NCI-H748 (cell line): Measurements from ENCODE around the gene CDC25B.

Source experiments
- DNase-seq: peaks from one replicate; lab custom pipeline; 2025; ENCODE audit not compliant: unreplicated experiment; lab: John Stamatoyannopoulos, UW

The CDC25B gene

GRCh38 chr20:3795511-3796468 is at the start of gene CDC25B:
Gene CDC25B, plus strand, starts transcription at chr20:3796310. Its CDS starts 222 bp downstream, at chr20:3796532.
- peak; percentile 99 for DNase-seq

GRCh38 chr20:3747471-3747870 is 48.6 kb upstream of the CDC25B start:
- no peak for DNase-seq

- no peak for DNase-seq
Observed at GRCh38 chr20:3748073-3748472, 48.0 kb upstream of the CDC25B start.

- no peak for DNase-seq
Observed at GRCh38 chr20:3749087-3749688, 46.9 kb upstream of the CDC25B start.

GRCh38 chr20:3749689-3750531 is 46.2 kb upstream of the CDC25B start:
- peak; percentile 92 for DNase-seq

GRCh38 chr20:3751305-3751674 is 44.8 kb upstream of the CDC25B start:
- DNase-seq = no peak

GRCh38 chr20:3751675-3752385 is 44.3 kb upstream of the CDC25B start:
- DNase-seq = peak; percentile 96

GRCh38 chr20:3752386-3752759 is 43.7 kb upstream of the CDC25B start:
- no peak for DNase-seq

GRCh38 chr20:3753098-3753497 is 43.0 kb upstream of the CDC25B start:
- peak; percentile 79 for DNase-seq

GRCh38 chr20:3753501-3754275 is 42.4 kb upstream of the CDC25B start:
- no peak for DNase-seq

GRCh38 chr20:3754276-3754630 is 41.9 kb upstream of the CDC25B start:
- DNase-seq = no peak

- DNase-seq = no peak
Observed at GRCh38 chr20:3755269-3755668, 40.8 kb upstream of the CDC25B start.

GRCh38 chr20:3755814-3756480 is 40.2 kb upstream of the CDC25B start:
- no peak for DNase-seq

GRCh38 chr20:3757268-3757667 is 38.8 kb upstream of the CDC25B start:
- no peak for DNase-seq

GRCh38 chr20:3758566-3758965 is 37.5 kb upstream of the CDC25B start:
- DNase-seq = no peak

- no peak for DNase-seq
Observed at GRCh38 chr20:3759316-3759823, 36.7 kb upstream of the CDC25B start.

GRCh38 chr20:3759884-3760283 is 36.2 kb upstream of the CDC25B start:
- DNase-seq = no peak

GRCh38 chr20:3760655-3761348 is 35.3 kb upstream of the CDC25B start:
- no peak for DNase-seq
